HFFc6 (cell line): Measurements from ENCODE around the gene HNRNPUL1. TPM values are rescaled to one million over a fixed set of nuclear protein-coding genes. Genes with fewer than 3 reads are reported as not detected.
A peak's percentile ranks its signal among the peaks of the same experiment; 100 is the strongest.

Experiments
- DNase-seq: peaks from one replicate; pipeline ENCODE4 v3.0.0-alpha.2; 2018
- H3K27ac Mint-ChIP-seq: 2 replicates; pipeline ENCODE4 v1.8.0; 2020; ENCODE audit warnings: mild to moderate bottlenecking, mixed read lengths
- H3K27me3 Mint-ChIP-seq: 2 replicates; pipeline ENCODE4 v1.8.0; 2021; ENCODE audit warnings: mild to moderate bottlenecking, moderate library complexity, mixed read lengths; ENCODE audit not compliant: insufficient read depth
- H3K36me3 Mint-ChIP-seq: 2 replicates; pipeline ENCODE4 v1.8.0; 2021; ENCODE audit warnings: low read depth, mixed read lengths
- H3K4me1 Mint-ChIP-seq: 2 replicates; pipeline ENCODE4 v1.8.0; 2020; ENCODE audit warnings: low read depth, mixed read lengths
- H3K4me3 Mint-ChIP-seq: 2 replicates; pipeline ENCODE4 v1.8.0; 2020; ENCODE audit warnings: mild to moderate bottlenecking, moderate library complexity, mixed read lengths
- H3K9me3 Mint-ChIP-seq: 2 replicates; pipeline ENCODE4 v1.8.0; 2020; ENCODE audit warnings: mild to moderate bottlenecking, mixed read lengths
- CTCF ChIP-seq: fragments of 200-600 bp; sonication (generic); IDR thresholded peaks from 2 replicates; pipeline ENCODE4 v1.5.0; 2021; ENCODE audit warnings: antibody characterized with exemption, mild to moderate bottlenecking
- total RNA-seq, 6 experiments: library from RNA; stranded (reverse); fragmentation: NEBNext Ultra II Directional; extraction: Animal tissue kit (Norgen Biotek cat#: 25700); gene quantifications; 2 replicates in 1 of 6; 3 replicates in 5 of 6; pipeline ENCODE4 v1.2.3, GENCODE V29; 2021

HNRNPUL1 gene
- total RNA-seq, 6 experiments from 2014 or later, result 176 to 245 (median 234) TPM

- Mint-ChIP-seq H3K4me3 (peak overlapping the region; percentile 98; the same call in 1 of the 2 replicates), H3K27me3 (peaks cover 13% of the 10 kb centered on the region), H3K9me3 (no peaks in the 10 kb centered on the region), H3K36me3 (peaks cover 31% of the 10 kb centered on the region), H3K4me1 (peaks cover 46% of the 10 kb centered on the region), H3K27ac (peak overlapping the region; percentile 97)
- TF ChIP-seq CTCF, result no peak
- no peak for DNase-seq
Observed at GRCh38 chr19:41307954-41308449, 43.8 kb downstream of the HNRNPUL1 start.

DNA sequence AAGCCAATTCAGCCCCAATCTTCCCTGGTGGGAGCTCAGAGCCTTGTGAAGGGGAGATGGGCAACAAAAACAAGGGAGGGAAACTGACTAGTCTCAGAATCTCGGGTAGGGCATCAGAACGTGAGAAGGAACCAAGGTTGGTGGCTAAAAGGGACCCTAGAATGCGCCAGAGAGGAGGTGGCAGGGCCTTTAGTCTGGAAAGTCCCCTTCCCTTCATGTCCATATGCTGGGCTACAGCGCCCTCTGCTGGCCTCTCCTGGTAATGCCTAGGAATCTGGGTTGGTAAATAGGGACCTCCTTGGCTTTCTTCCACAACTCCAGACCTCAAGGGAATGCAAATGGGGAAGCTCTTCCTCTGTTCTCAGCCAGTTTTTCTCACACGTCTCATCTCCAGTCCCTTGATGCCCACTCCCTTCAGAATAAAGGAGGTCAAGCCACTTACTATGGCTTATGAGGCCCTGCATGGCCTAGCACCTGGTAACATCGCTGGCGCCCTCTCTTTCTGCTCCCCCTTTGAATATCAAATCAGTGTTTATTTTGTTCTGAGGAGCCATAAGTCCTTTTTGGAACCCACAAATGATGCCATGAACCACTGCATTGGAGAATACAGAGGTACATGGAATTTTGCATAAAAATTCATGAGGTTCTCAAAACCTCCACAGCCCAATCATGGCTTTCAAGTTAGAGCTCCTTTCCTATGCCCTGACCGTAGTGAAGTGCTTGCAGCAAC lies 44.4 kb downstream of the HNRNPUL1 start:
- peaks cover 35% of the 10 kb centered on the region for H3K36me3 Mint-ChIP-seq
- H3K4me1 Mint-ChIP-seq, result peaks cover 52% of the 10 kb centered on the region
- H3K4me3 Mint-ChIP-seq, result peak overlapping the region; percentile 98
- peak; percentile 98 for TF ChIP-seq CTCF
- DNase-seq, result peak; percentile 80
- H3K27ac Mint-ChIP-seq, result peak overlapping the region; percentile 97
- H3K9me3 Mint-ChIP-seq, result no peaks in the 10 kb centered on the region
- H3K27me3 Mint-ChIP-seq, result peaks cover 13% of the 10 kb centered on the region

GRCh38 chr19:41309180-41310032 lies 45.2 kb downstream of the HNRNPUL1 start:
- H3K27me3 Mint-ChIP-seq, result peaks cover 10% of the 10 kb centered on the region
- no peak for DNase-seq
- H3K4me3 Mint-ChIP-seq, result peak overlapping the region; percentile 98
- H3K9me3 Mint-ChIP-seq, result no peaks in the 10 kb centered on the region
- peaks cover 33% of the 10 kb centered on the region for H3K36me3 Mint-ChIP-seq
- peak overlapping the region; percentile 97 for H3K27ac Mint-ChIP-seq
- H3K4me1 Mint-ChIP-seq, result peaks cover 52% of the 10 kb centered on the region
- no peak for TF ChIP-seq CTCF

GRCh38 chr19:41310033-41310831 lies 46.1 kb downstream of the HNRNPUL1 start, which contains the start of gene CCDC97:
CCDC97 (plus strand) TSS chr19:41310172; CDS start chr19:41310311, 139 bp downstream.
- Mint-ChIP-seq H3K4me1 (peaks cover 52% of the 10 kb centered on the region), H3K4me3 (peak within 1 kb of the TSS; percentile 98), H3K9me3 (no peaks in the 10 kb centered on the region), H3K27ac (peak within 1 kb of the TSS; percentile 97), H3K36me3 (peaks cover 26% of the 10 kb centered on the region), H3K27me3 (peaks cover 10% of the 10 kb centered on the region)
- no peak for TF ChIP-seq CTCF
- DNase-seq, result peak; percentile 76

- Mint-ChIP-seq H3K27ac (peak overlapping the region; percentile 97), H3K4me3 (peak overlapping the region; percentile 98), H3K4me1 (peaks cover 52% of the 10 kb centered on the region), H3K36me3 (peaks cover 28% of the 10 kb centered on the region), H3K9me3 (no peaks in the 10 kb centered on the region), H3K27me3 (peaks cover 10% of the 10 kb centered on the region)
- no peak for TF ChIP-seq CTCF
- DNase-seq, result no peak
Observed at GRCh38 chr19:41311072-41311471, 46.9 kb downstream of the HNRNPUL1 start.
